T1000 (cell line): ENCODE measurements around the gene SPATA3.

Source experiments
- DNase-seq: peaks from one replicate; lab custom pipeline; 2025; ENCODE audit warnings: mixed read lengths; lab: John Stamatoyannopoulos, UW

SPATA3 gene

DNA sequence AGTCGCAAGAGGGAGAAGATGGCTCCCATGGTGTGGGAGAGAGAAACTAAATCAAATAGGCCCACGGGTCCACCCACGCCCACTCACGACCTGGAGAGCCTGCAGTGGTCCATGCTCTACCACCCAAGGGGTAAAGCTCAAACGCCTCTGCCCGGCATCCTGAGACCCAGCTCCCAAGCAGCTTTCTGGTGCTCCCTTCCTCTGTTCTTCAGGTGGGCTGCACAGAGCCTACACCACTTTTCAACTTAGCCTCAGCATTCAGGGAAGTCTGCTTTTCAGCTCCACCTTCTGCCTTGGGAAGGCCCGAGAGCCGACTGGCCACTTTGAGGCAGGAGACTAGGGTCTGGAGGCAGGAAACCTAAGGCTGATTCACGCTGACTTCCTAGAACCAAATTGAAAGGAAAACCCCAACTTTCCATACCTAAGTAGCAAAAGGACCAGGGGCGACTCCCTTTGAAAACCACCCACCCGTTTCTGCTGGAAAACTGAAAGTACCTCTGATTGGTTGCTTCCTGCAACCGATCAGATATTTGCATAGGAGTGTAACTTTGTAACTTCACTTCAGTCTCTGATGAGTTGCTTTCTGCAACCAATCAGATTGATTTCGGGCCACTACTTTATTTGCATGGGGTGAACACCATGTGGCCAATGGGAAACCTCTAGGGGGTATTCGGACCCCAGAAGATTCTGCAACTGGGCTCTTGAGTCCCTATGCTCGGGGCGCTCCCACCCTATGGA, 26.8 kb upstream of the SPATA3 start:
- DNase-seq = no peak

DNA sequence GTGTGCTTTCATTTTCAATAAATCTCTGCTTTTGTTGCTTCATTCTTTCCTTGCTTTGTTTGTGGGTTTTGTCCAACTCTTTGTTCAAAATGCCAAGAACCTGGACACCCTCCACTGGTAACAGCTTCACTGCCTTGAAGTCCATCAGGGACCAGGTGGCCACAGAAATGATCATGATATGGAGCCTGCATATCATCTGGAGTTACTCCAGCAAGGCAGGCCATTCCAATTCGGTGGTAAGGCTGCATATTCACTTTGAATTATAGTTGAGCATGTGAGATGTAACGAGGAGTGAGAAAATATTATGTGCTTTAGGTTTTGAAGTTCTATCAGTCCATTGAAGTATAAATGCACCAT, 26.3 kb upstream of the SPATA3 start:
- no peak for DNase-seq

DNA sequence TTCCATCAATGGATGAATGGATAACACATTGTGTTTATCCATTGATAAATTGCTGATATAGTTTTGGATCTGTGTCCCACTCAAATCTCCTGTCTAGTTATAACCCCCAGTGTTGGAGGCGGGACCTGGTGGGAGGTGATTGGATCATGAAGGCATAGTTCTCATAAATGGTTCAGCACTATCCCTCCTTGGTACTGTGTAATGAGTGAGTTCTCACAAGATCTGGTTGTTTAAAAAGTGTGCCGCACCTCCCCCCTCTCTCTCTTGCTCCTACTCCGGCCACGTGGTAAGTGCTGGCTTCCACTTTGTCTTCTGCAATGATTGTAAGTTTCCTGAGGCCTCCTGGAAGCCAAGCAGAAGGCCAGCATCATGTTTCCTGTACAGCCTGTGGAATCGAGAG, 23.9 kb upstream of the SPATA3 start:
- no peak for DNase-seq

GRCh38 chr2:230974096-230974913, 21.6 kb upstream of the SPATA3 start:
- DNase-seq = peak; percentile 61

DNA sequence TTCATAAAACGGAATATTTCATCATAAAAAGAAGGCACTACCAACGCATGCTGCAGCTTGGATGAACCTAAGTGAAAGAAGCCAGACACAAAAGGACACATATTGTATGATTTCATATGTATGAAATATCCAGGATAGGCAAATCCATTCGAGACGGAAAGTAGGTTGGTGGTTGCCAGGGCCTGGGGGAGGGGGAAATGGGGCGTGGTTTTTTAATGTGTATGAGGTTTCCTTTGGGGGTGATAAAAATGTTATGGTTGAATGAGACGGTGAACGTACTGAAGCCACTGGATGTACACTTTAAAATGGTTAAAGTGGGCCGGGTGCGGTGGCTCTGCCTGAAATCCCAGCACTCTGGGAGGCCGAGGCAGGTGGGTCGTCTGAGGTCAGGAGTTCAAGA, 20.0 kb upstream of the SPATA3 start:
- no peak for DNase-seq

GRCh38 chr2:230976671-230977171, 19.2 kb upstream of the SPATA3 start:
- no peak for DNase-seq

GRCh38 chr2:230980468-230980867, 15.5 kb upstream of the SPATA3 start:
- DNase-seq = no peak

DNA sequence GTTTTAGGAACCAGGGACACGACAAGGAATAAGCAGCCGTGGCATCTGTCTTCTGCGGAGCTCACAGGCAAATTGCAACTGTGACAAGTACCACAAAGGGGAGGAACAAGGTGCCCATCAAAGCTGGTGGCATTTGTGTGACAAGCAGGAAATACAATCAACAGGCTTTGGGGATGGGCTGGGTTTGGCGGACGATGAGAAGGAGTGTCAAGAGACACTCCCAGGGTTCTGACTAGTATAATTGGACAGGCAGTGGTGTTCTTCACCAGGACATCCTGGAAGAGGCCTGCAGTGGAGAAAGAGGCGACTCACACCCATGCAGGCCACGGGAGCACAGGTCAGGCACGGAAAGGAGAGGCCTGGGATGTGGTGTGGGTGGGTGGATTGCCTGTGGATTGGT, 14.2 kb upstream of the SPATA3 start:
- DNase-seq = no peak

DNA sequence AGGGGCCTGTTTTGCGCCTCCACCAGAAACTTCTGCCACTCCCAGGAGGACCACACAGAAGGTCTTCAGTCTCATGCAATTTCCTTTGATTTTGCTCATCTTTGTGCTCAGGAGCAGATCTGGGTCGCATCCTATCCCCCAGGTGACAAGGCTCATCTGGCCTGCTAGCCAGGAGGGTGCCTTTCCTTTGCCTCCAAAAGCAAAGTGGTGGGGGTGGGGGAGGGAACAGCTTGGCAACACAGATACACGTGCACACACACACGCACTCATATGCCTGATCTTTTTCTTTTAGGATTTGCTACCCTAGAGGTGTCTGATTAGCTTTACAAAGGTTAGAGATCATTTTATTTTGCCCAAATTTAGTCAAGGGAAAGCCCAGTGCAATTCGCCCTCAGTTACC, 13.8 kb upstream of the SPATA3 start:
- no peak for DNase-seq

DNA sequence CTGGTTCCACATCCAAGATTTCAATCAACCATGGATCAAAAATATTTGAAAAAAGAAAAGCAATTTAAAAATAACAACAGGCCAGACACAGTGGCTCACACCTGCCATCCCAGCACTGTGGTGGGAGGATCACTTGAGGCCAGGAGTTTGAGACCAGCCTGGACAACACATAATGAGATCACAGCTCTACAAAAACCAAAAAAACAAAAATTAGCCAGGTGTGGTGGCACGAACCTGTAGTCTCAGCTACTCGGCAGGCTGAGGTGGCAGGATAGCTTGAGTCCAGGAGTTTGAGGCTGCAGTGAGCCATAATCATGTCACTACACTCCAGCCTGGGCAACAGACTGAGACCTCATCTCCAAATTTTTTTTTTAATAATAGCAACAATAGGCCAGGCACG, 13.4 kb upstream of the SPATA3 start:
- DNase-seq = no peak

- DNase-seq = no peak
These were observed 12.4 kb upstream of the SPATA3 start for GRCh38 chr2:230983566-230983965.

DNA sequence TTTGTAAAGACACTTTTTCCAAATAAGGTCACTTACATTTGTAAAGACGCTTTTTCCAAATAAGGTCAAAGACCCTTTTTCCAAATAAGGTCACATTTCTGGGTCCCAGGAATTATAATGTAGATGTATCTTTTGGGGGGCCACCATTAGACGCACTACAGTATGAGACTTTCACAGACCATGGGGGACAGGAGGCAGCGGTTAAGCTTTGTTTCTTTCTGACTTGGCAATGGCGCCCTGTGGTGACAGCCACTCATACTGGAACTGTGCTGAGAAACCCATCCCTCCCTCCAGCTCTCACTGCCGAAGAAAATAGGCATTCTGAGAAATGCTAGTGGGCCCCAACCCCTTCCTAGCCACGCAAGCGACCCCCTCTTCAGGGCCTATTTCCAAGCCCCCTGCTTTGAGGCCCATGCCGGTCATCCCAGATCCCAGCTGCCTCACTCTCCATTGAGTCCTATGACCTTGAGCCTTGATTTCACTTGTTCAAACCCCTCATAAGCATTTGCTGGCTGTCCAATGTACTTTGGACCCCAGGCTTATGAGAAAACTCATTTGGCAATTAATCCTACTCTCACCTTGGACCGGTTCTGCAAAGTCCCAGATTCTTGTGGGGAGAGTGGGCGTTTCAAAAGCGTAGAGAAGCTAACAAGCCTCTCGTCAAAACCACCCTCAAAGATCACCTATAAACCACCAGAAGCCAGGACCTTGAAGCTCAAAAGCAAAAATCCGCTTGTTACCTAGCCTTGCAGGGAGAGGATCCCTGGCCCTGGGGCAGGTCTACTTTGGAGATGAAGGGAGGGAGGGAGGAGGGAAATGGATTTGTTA, 11.3 kb upstream of the SPATA3 start:
- DNase-seq = no peak

DNA sequence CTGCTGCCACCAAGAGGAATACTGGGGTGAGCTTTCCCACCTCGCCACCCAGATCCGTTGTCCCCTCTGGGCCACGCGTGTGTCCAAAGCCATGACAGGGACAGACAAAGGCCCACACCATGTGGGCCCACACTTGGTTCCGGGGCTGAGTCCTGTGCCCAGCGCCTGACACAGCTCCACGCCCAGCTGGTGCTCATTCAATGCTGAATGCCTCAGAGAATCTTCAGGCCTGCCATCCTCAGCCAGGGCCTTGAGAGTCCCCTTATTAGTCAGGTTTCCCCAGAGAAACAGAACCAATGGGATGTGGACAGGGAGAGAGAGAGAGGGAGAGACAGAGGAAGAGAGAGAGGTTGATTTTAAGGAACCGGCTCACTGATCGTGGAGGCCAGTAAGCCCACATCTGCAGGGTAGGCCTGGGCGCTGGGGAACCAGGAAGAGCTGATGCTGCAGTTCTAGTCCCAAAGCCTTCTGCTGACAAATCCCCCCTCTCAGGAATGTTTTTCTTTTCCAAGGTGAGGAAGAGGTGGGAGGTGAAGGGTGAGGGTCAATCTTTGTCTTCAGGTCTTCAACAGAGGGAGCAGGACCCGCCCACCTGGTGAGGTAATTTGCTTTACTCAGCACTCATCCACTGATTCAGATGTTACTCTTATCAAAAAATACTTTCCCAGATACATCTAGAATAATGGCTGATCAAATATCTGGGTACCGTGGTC, 10.2 kb upstream of the SPATA3 start:
- DNase-seq = no peak

DNA sequence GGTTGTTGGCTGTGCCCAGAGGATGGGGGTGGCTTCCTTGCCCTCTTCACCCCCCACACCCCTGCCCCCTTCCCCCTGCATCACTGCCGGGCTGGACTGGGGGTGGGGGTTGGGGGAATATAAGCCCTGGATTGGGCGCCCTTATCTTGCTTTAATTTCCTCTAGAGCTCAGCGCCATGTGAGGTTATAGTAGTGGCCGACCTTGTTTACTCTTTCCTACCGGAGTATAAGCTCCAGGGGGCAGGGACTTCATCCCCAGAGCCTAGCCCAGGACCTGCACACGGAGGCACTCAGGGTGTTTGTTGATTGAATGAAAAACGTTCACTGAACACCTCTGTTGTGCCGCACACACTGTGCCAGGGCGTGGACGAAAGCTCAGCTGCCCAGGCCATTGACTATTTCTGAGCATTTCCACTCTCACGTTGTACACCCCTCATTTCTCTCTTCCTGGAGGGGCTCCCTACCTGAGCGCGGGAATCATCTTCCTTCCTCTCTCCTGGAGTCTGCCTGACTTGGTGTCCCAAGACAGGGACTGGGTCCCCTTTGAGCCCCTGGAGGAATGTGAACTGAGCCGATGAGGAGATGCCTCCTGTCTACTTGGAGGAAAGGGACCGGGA, 9.3 kb upstream of the SPATA3 start:
- no peak for DNase-seq

- peak; percentile 80 for DNase-seq
These were observed 8.5 kb upstream of the SPATA3 start for GRCh38 chr2:230987137-230988020.

DNA sequence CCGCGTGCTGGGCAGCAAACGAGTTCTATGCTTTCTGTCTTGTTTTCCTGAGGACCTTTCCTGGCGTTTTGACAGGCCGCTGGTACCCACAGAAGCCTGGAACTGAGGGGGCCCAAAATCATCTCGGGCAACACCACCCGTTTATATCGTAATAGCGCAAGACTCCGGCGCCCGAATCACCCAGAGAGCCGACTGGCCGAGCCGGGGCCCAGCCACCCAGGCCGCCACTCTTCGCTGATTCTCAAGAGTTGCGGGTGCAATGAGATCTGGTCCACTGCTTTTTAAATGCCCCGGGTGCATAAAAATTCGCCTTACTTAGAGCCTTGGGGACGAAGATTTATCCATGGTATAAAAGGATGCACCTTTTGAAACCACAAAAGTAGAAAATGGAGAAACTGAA, 6.2 kb upstream of the SPATA3 start:
- DNase-seq = no peak

- DNase-seq = no peak
These were observed 5.6 kb upstream of the SPATA3 start for GRCh38 chr2:230990131-230990898.

DNA sequence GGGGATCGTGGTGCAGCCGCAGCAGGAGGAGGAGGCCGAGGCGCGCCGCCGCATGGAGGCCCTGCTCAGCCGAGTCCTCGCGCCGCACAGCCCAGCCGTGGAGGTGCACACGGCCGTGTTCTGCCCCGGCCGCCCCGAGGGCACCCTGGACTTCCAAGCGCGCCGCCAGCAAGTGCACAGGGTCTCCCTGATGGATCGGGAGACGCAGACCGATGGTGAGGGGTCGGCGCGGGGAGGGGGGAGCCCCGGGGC, 5.1 kb upstream of the SPATA3 start:
- DNase-seq = no peak

DNA sequence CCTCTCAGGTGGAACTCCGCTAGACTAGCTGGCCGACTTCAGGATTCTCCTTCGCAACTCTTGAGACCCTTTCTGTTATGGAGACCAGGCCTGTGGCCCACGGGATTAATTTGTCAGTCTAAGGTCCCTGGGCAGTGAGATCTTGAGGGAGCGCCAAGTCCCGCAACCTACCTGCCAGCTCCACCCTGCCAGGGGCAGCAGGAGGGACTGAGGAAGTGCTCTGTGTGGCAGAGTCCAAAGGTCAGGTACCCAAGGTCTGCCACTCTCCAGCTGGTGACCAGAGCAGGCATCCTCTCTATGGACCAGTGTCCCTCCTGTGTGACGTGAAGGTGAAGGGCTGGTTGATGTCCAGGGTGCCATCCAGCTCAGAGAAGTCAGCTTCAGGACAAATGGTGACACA, 4.3 kb upstream of the SPATA3 start:
- DNase-seq = no peak

DNA sequence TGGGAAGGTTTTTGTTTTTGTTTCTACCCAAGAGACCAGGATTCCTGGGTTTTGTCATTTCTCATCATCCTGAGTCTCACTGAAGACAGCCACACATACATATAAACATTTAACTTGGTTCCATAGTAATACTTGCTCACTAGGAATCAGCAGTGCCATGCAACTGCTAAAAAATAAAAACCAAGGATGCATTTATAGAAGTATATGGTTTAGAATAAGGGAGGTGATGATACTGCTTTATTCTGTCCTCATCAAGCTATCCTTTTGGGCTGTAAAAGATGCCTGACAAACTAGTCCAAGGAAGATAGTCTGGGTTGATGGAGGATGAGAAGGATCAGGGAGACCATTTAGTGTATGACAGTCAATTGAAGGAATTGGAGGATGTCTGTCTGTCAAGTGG, 740 bp downstream of the SPATA3 start:
- DNase-seq = no peak
